BLaER1 (cell line): ENCODE measurements around the gene GABBR2.

Source experiments
- H3K27ac ChIP-seq: shearing (Covaris generic); formaldehyde crosslinking; 2 replicates; pipeline ENCODE4 v1.8.1; 2022
- H3K27me3 ChIP-seq: shearing (Covaris generic); formaldehyde crosslinking; 2 replicates; pipeline ENCODE4 v1.8.1; 2022
- H3K36me3 ChIP-seq: shearing (Covaris generic); formaldehyde crosslinking; 2 replicates; pipeline ENCODE4 v1.8.1; 2022
- H3K4me1 ChIP-seq: shearing (Covaris generic); formaldehyde crosslinking; 2 replicates; pipeline ENCODE4 v1.8.1; 2022
- H3K4me2 ChIP-seq: shearing (Covaris generic); formaldehyde crosslinking; 2 replicates; pipeline ENCODE4 v1.8.1; 2022
- H3K4me3 ChIP-seq: shearing (Covaris generic); formaldehyde crosslinking; 2 replicates; pipeline ENCODE4 v1.8.1; 2022
- H3K9ac ChIP-seq: shearing (Covaris generic); formaldehyde crosslinking; 2 replicates; pipeline ENCODE4 v1.8.1; 2022
- H3K9me3 ChIP-seq: shearing (Covaris generic); formaldehyde crosslinking; 2 replicates; pipeline ENCODE4 v1.8.1; 2022
- H4K20me1 ChIP-seq: shearing (Covaris generic); formaldehyde crosslinking; 2 replicates; pipeline ENCODE4 v1.8.1; 2022
- Cebpa-rat ChIP-seq: shearing (Covaris generic); IDR thresholded peaks from 2 replicates; pipeline ENCODE4 v1.8.1; 2022

The GABBR2 gene

GRCh38 chr9:98603821-98604383 is 104.8 kb downstream of the GABBR2 start:
- H3K4me1 ChIP-seq: peaks cover 4% of the 10 kb centered on the region; the same call in 1 of the 2 replicates
- H4K20me1 ChIP-seq: no peaks in the 10 kb centered on the region
- H3K9ac ChIP-seq: no peak overlapping the region
- H3K27me3 ChIP-seq: no peaks in the 10 kb centered on the region
- no peak for TF ChIP-seq Cebpa-rat
- H3K9me3 ChIP-seq: no peaks in the 10 kb centered on the region
- H3K4me3 ChIP-seq: no peak overlapping the region
- no peak overlapping the region for H3K4me2 ChIP-seq
- H3K36me3 ChIP-seq: no peaks in the 10 kb centered on the region
- H3K27ac ChIP-seq: no peak overlapping the region

- Histone ChIP-seq H3K27ac (no peak overlapping the region), H3K9me3 (no peaks in the 10 kb centered on the region), H3K4me2 (no peak overlapping the region), H3K4me3 (no peak overlapping the region), H3K27me3 (no peaks in the 10 kb centered on the region), H3K4me1 (peaks cover 4% of the 10 kb centered on the region; the same call in 1 of the 2 replicates), H4K20me1 (no peaks in the 10 kb centered on the region), H3K9ac (no peak overlapping the region), H3K36me3 (no peaks in the 10 kb centered on the region)
- no peak for TF ChIP-seq Cebpa-rat
Measured at GRCh38 chr9:98602839-98603500, 105.8 kb downstream of the GABBR2 start.

GRCh38 chr9:98600631-98601030 is 108.1 kb downstream of the GABBR2 start:
- Histone ChIP-seq H3K27me3 (no peaks in the 10 kb centered on the region), H3K4me3 (no peak overlapping the region), H3K36me3 (no peaks in the 10 kb centered on the region), H3K4me1 (peaks cover 4% of the 10 kb centered on the region; the same call in 1 of the 2 replicates), H4K20me1 (no peaks in the 10 kb centered on the region), H3K4me2 (no peak overlapping the region), H3K9ac (no peak overlapping the region), H3K27ac (no peak overlapping the region), H3K9me3 (no peaks in the 10 kb centered on the region)
- no peak for TF ChIP-seq Cebpa-rat

GRCh38 chr9:98599566-98600216 is 109.0 kb downstream of the GABBR2 start:
- Histone ChIP-seq H3K27ac (no peak overlapping the region), H3K27me3 (no peaks in the 10 kb centered on the region), H3K4me1 (no peaks in the 10 kb centered on the region; the same call in 1 of the 2 replicates), H3K36me3 (no peaks in the 10 kb centered on the region), H3K4me3 (no peak overlapping the region), H3K9me3 (no peaks in the 10 kb centered on the region), H4K20me1 (no peaks in the 10 kb centered on the region), H3K4me2 (no peak overlapping the region), H3K9ac (no peak overlapping the region)
- TF ChIP-seq Cebpa-rat: no peak

- no peak for TF ChIP-seq Cebpa-rat
- no peaks in the 10 kb centered on the region; the same call in 1 of the 2 replicates for H3K4me1 ChIP-seq
- no peak overlapping the region for H3K4me2 ChIP-seq
- no peak overlapping the region for H3K27ac ChIP-seq
- H3K9me3 ChIP-seq: no peaks in the 10 kb centered on the region
- H4K20me1 ChIP-seq: no peaks in the 10 kb centered on the region
- no peak overlapping the region for H3K9ac ChIP-seq
- no peak overlapping the region for H3K4me3 ChIP-seq
- H3K27me3 ChIP-seq: no peaks in the 10 kb centered on the region
- no peaks in the 10 kb centered on the region for H3K36me3 ChIP-seq
Measured at GRCh38 chr9:98598861-98599260, 109.9 kb downstream of the GABBR2 start.

- no peak overlapping the region for H3K27ac ChIP-seq
- H3K4me1 ChIP-seq: no peaks in the 10 kb centered on the region
- no peak overlapping the region for H3K4me2 ChIP-seq
- no peaks in the 10 kb centered on the region for H3K36me3 ChIP-seq
- H3K9me3 ChIP-seq: no peaks in the 10 kb centered on the region
- no peaks in the 10 kb centered on the region for H4K20me1 ChIP-seq
- no peak for TF ChIP-seq Cebpa-rat
- no peaks in the 10 kb centered on the region for H3K27me3 ChIP-seq
- no peak overlapping the region for H3K9ac ChIP-seq
- no peak overlapping the region for H3K4me3 ChIP-seq
Measured at GRCh38 chr9:98597236-98597771, 111.4 kb downstream of the GABBR2 start.

- no peaks in the 10 kb centered on the region for H3K27me3 ChIP-seq
- H3K4me2 ChIP-seq: no peak overlapping the region
- H3K27ac ChIP-seq: no peak overlapping the region
- no peaks in the 10 kb centered on the region for H3K9me3 ChIP-seq
- H3K4me1 ChIP-seq: no peaks in the 10 kb centered on the region
- H4K20me1 ChIP-seq: no peaks in the 10 kb centered on the region
- H3K36me3 ChIP-seq: no peaks in the 10 kb centered on the region
- H3K9ac ChIP-seq: no peak overlapping the region
- no peak for TF ChIP-seq Cebpa-rat
- no peak overlapping the region for H3K4me3 ChIP-seq
Measured at GRCh38 chr9:98596486-98596885, 112.2 kb downstream of the GABBR2 start.

GRCh38 chr9:98594546-98595160 is 114.1 kb downstream of the GABBR2 start:
- Histone ChIP-seq H3K36me3 (no peaks in the 10 kb centered on the region), H3K4me1 (no peaks in the 10 kb centered on the region), H3K27me3 (no peaks in the 10 kb centered on the region), H3K4me2 (no peak overlapping the region), H3K9me3 (no peaks in the 10 kb centered on the region), H3K4me3 (no peak overlapping the region), H3K27ac (no peak overlapping the region), H3K9ac (no peak overlapping the region), H4K20me1 (no peaks in the 10 kb centered on the region)
- no peak for TF ChIP-seq Cebpa-rat

- H3K9me3 ChIP-seq: no peaks in the 10 kb centered on the region
- no peak overlapping the region for H3K4me3 ChIP-seq
- H3K36me3 ChIP-seq: no peaks in the 10 kb centered on the region
- H3K4me2 ChIP-seq: no peak overlapping the region
- no peaks in the 10 kb centered on the region for H3K4me1 ChIP-seq
- H3K27ac ChIP-seq: no peak overlapping the region
- no peak overlapping the region for H3K9ac ChIP-seq
- H3K27me3 ChIP-seq: no peaks in the 10 kb centered on the region
- no peak for TF ChIP-seq Cebpa-rat
- no peaks in the 10 kb centered on the region for H4K20me1 ChIP-seq
Measured at GRCh38 chr9:98593354-98594253, 115.1 kb downstream of the GABBR2 start.
